ENCODE data around the gene THTPA. TPM values are rescaled to one million over a fixed set of nuclear protein-coding genes. Genes with fewer than 3 reads are reported as not detected.

Gene THTPA
- total and polyA plus RNA-seq, 2 donors (not counting 1 experiment from before 2014, with no cell fraction given), result 7.8 to 24.1 TPM

- Histone ChIP-seq H2AFZ (ENCODE audit: low read length) (no peak overlapping the region), H3K27ac (ENCODE audit: insufficient read depth, low read length) (no peak overlapping the region), H3K4me3 (replicated peaks in 1 of 4; ENCODE audit: control extremely low read depth in 1 of 4, insufficient read depth in 1 of 4, low read depth in 3 of 4, low read length in 4 of 4) (no peak overlapping the region), H4K20me1 (ENCODE audit: control insufficient read depth, extremely low read depth, insufficient read depth, low read length) (no peaks in the 10 kb centered on the region), H3K4me2 (ENCODE audit: extremely low read depth, insufficient read depth, low read length) (no peak overlapping the region), H3K36me3 (ENCODE audit: control insufficient read depth, insufficient read depth, low read length) (no peaks in the 10 kb centered on the region), H3K9me3 (ENCODE audit: control insufficient read depth, insufficient read depth, low read depth, low read length) (no peaks in the 10 kb centered on the region), H3K4me1 (ENCODE audit: control insufficient read depth, extremely low read depth, insufficient read depth, low read length) (peaks cover 3% of the 10 kb centered on the region), H3K9ac (ENCODE audit: insufficient read depth, low read length) (no peak overlapping the region), H3K27me3 (ENCODE audit: control insufficient read depth, insufficient read depth, low read length) (no peaks in the 10 kb centered on the region), H3K79me2 (ENCODE audit: control insufficient read depth, insufficient read depth, low read length) (peaks cover 7% of the 10 kb centered on the region)
- TF ChIP-seq EZH2 (IDR thresholded peaks at IDR 0.05; ENCODE audit: low read length, missing control alignments), result no peak
- TF ChIP-seq, protein P1, sequence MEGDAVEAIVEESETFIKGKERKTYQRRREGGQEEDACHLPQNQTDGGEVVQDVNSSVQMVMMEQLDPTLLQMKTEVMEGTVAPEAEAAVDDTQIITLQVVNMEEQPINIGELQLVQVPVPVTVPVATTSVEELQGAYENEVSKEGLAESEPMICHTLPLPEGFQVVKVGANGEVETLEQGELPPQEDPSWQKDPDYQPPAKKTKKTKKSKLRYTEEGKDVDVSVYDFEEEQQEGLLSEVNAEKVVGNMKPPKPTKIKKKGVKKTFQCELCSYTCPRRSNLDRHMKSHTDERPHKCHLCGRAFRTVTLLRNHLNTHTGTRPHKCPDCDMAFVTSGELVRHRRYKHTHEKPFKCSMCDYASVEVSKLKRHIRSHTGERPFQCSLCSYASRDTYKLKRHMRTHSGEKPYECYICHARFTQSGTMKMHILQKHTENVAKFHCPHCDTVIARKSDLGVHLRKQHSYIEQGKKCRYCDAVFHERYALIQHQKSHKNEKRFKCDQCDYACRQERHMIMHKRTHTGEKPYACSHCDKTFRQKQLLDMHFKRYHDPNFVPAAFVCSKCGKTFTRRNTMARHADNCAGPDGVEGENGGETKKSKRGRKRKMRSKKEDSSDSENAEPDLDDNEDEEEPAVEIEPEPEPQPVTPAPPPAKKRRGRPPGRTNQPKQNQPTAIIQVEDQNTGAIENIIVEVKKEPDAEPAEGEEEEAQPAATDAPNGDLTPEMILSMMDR (conservative IDR thresholded peaks at IDR 0.05 in 1 of 2, IDR thresholded peaks at IDR 0.05 in 1 of 2; ENCODE audit: low read depth in 1 of 2, low read length in 2 of 2), result no peak
- no peak for DNase-seq (ENCODE audit: low read depth in 2 of 2)
These were observed 4.0 kb downstream of the THTPA start for GRCh38 chr14:23559926-23560520.

GRCh38 chr14:23561259-23561658 is 5.2 kb downstream of the THTPA start:
- Histone ChIP-seq H3K9ac (ENCODE audit: insufficient read depth, low read length) (no peak overlapping the region), H3K27ac (ENCODE audit: insufficient read depth, low read length) (no peak overlapping the region)

GRCh38 chr14:23561873-23562821 is 6.1 kb downstream of the THTPA start:
- Histone ChIP-seq H3K4me3 (replicated peaks in 1 of 4; ENCODE audit: control extremely low read depth in 1 of 4, insufficient read depth in 1 of 4, low read depth in 3 of 4, low read length in 4 of 4) (no peak overlapping the region), H3K4me1 (ENCODE audit: control insufficient read depth, extremely low read depth, insufficient read depth, low read length) (no peaks in the 10 kb centered on the region), H3K4me2 (ENCODE audit: extremely low read depth, insufficient read depth, low read length) (no peak overlapping the region), H3K36me3 (ENCODE audit: control insufficient read depth, insufficient read depth, low read length) (no peaks in the 10 kb centered on the region), H3K27ac (ENCODE audit: insufficient read depth, low read length) (no peak overlapping the region), H3K9me3 (ENCODE audit: control insufficient read depth, insufficient read depth, low read depth, low read length) (no peaks in the 10 kb centered on the region), H2AFZ (ENCODE audit: low read length) (no peak overlapping the region), H4K20me1 (ENCODE audit: control insufficient read depth, extremely low read depth, insufficient read depth, low read length) (no peaks in the 10 kb centered on the region), H3K27me3 (ENCODE audit: control insufficient read depth, insufficient read depth, low read length) (no peaks in the 10 kb centered on the region), H3K79me2 (ENCODE audit: control insufficient read depth, insufficient read depth, low read length) (no peaks in the 10 kb centered on the region), H3K9ac (ENCODE audit: insufficient read depth, low read length) (no peak overlapping the region)
- DNase-seq (ENCODE audit: low read depth in 2 of 2), result peak; percentile 37 to 54
- TF ChIP-seq, protein P1 (conservative IDR thresholded peaks at IDR 0.05 in 1 of 2, IDR thresholded peaks at IDR 0.05 in 1 of 2; ENCODE audit: low read depth in 1 of 2, low read length in 2 of 2), result no peak
- TF ChIP-seq EZH2 (IDR thresholded peaks at IDR 0.05; ENCODE audit: low read length, missing control alignments), result no peak

More at GRCh38 chr14:23561259-23561658, 5.2 kb downstream of the THTPA start:
- Histone ChIP-seq H3K27me3 (ENCODE audit: control insufficient read depth, insufficient read depth, low read length) (no peaks in the 10 kb centered on the region), H4K20me1 (ENCODE audit: control insufficient read depth, extremely low read depth, insufficient read depth, low read length) (no peaks in the 10 kb centered on the region), H3K4me2 (ENCODE audit: extremely low read depth, insufficient read depth, low read length) (no peak overlapping the region), H3K79me2 (ENCODE audit: control insufficient read depth, insufficient read depth, low read length) (peaks cover 6% of the 10 kb centered on the region), H3K4me3 (replicated peaks in 1 of 4; ENCODE audit: control extremely low read depth in 1 of 4, insufficient read depth in 1 of 4, low read depth in 3 of 4, low read length in 4 of 4) (no peak overlapping the region), H2AFZ (ENCODE audit: low read length) (no peak overlapping the region), H3K9me3 (ENCODE audit: control insufficient read depth, insufficient read depth, low read depth, low read length) (no peaks in the 10 kb centered on the region), H3K36me3 (ENCODE audit: control insufficient read depth, insufficient read depth, low read length) (no peaks in the 10 kb centered on the region), H3K4me1 (ENCODE audit: control insufficient read depth, extremely low read depth, insufficient read depth, low read length) (no peaks in the 10 kb centered on the region)
- TF ChIP-seq, protein P1 (conservative IDR thresholded peaks at IDR 0.05 in 1 of 2, IDR thresholded peaks at IDR 0.05 in 1 of 2; ENCODE audit: low read depth in 1 of 2, low read length in 2 of 2), result no peak
- no peak for TF ChIP-seq EZH2 (IDR thresholded peaks at IDR 0.05; ENCODE audit: low read length, missing control alignments)
- no peak for DNase-seq (ENCODE audit: low read depth in 2 of 2)

Data from fibroblast of lung (primary cell).